HG02763 (cell line): ENCODE results near the gene POM121L2.

Experiments
- ATAC-seq: cut with Tn5 transposase; IDR thresholded peaks from one replicate; pipeline ENCODE4 v1.9.1; 2021; ENCODE audit warnings: mild to moderate bottlenecking, moderate library complexity; ENCODE audit not compliant: unreplicated experiment

Gene POM121L2

GRCh38 chr6:27260836-27261375, 51.2 kb downstream of the POM121L2 start:
- no peak for ATAC-seq

- ATAC-seq, result no peak
Measured at GRCh38 chr6:27260369-27260768, 51.7 kb downstream of the POM121L2 start.
